Activated T-helper 2 cell treated with anti-CD3 and anti-CD28 coated beads, Interferon-gamma antibody, Interleukin-2, Interleukin-4, amounts not matched to agents 10 μg/mL and 5 μg/mL and 100 μg/mL, durations not matched to agents 14 hours and 24 hours and 36 hours (primary cell): Measurements from ENCODE around the gene SIGMAR1. TPM values are rescaled to one million over a fixed set of nuclear protein-coding genes. Genes with fewer than 3 reads are reported as not detected.
"Not testable (repeated sequence)": the region's sequence is repeated elsewhere in the genome, so short reads cannot be mapped to it uniquely, and the experiment has no call there.

Source experiments
- DNase-seq: peaks from one replicate; pipeline ENCODE4 v3.0.0; 2021; ENCODE audit warnings: low spot score
- H3K27ac Mint-ChIP-seq: one replicate; pipeline ENCODE4 v1.8.0; 2021; ENCODE audit warnings: mixed read lengths
- H3K27me3 Mint-ChIP-seq: one replicate; pipeline ENCODE4 v1.8.0; 2021; ENCODE audit warnings: low read depth, mixed read lengths
- H3K36me3 Mint-ChIP-seq: one replicate; pipeline ENCODE4 v1.8.0; 2021; ENCODE audit warnings: low read depth, mixed read lengths
- H3K4me1 Mint-ChIP-seq: one replicate; pipeline ENCODE4 v1.8.0; 2021; ENCODE audit warnings: low read depth, mixed read lengths
- H3K4me3 Mint-ChIP-seq: one replicate; pipeline ENCODE4 v1.8.0; 2021; ENCODE audit warnings: low read depth, mild to moderate bottlenecking, moderate library complexity, mixed read lengths
- H3K9me3 Mint-ChIP-seq: one replicate; pipeline ENCODE4 v1.8.0; 2021; ENCODE audit warnings: mixed read lengths
- intact Hi-C: fragments of 100-400 bp; cut with micrococcal nuclease; formaldehyde crosslinking; loops from one replicate; pipeline ENCODE4 v1.15.1; 2023
- total RNA-seq: library from RNA; stranded (reverse); gene quantifications from 2 replicates; pipeline ENCODE4 v1.2.3, GENCODE V29; 2022

Gene SIGMAR1
- total RNA-seq, 1 donor from 2014 or later, result 109 TPM

GRCh38 chr9:34651876-34652601 lies 14.5 kb upstream of the SIGMAR1 start, which contains the start of gene IL11RA:
Gene IL11RA (plus strand): TSS chr9:34652185. CDS start chr9:34655218, 3,033 bp downstream.
- Mint-ChIP-seq H3K27ac (peak within 1 kb of the TSS; percentile 54), H3K4me1 (peaks cover 36% of the 10 kb centered on the region), H3K36me3 (peaks cover 41% of the 10 kb centered on the region), H3K9me3 (no peaks in the 10 kb centered on the region), H3K27me3 (no peaks in the 10 kb centered on the region), H3K4me3 (no peak within 1 kb of the TSS)
- peak; percentile 23 for DNase-seq
- intact Hi-C loops, result no loop called here

- Mint-ChIP-seq H3K4me1 (peaks cover 38% of the 10 kb centered on the region), H3K36me3 (peaks cover 43% of the 10 kb centered on the region), H3K4me3 (no peak overlapping the region), H3K9me3 (no peaks in the 10 kb centered on the region), H3K27me3 (no peaks in the 10 kb centered on the region), H3K27ac (no peak overlapping the region)
- intact Hi-C loops, result no loop called here
- DNase-seq, result no peak
Observed at GRCh38 chr9:34651321-34651720, 13.7 kb upstream of the SIGMAR1 start.

- intact Hi-C loops, result no loop called here
- Mint-ChIP-seq H3K27me3 (no peaks in the 10 kb centered on the region), H3K4me1 (peaks cover 42% of the 10 kb centered on the region), H3K4me3 (no peak overlapping the region), H3K27ac (no peak overlapping the region), H3K36me3 (peaks cover 43% of the 10 kb centered on the region), H3K9me3 (no peaks in the 10 kb centered on the region)
- no peak for DNase-seq
Observed at GRCh38 chr9:34650816-34651215, 13.2 kb upstream of the SIGMAR1 start.

GRCh38 chr9:34648673-34649072 lies 11.1 kb upstream of the SIGMAR1 start:
- DNase-seq, result no peak
- peaks cover 42% of the 10 kb centered on the region for H3K4me1 Mint-ChIP-seq
- H3K9me3 Mint-ChIP-seq, result no peaks in the 10 kb centered on the region
- intact Hi-C loops, result loop anchor here (5.0 kb wide), 1 partner anchor 36 kb away; the partner anchor contains the start of gene RPP25L
- peaks cover 43% of the 10 kb centered on the region for H3K36me3 Mint-ChIP-seq
- H3K4me3 Mint-ChIP-seq, result peak overlapping the region; percentile 38
- H3K27me3 Mint-ChIP-seq, result no peaks in the 10 kb centered on the region
- no peak overlapping the region for H3K27ac Mint-ChIP-seq

- Mint-ChIP-seq H3K4me3 (peak overlapping the region; percentile 93), H3K9me3 (no peaks in the 10 kb centered on the region), H3K36me3 (peaks cover 43% of the 10 kb centered on the region), H3K27ac (peak overlapping the region; percentile 87), H3K27me3 (no peaks in the 10 kb centered on the region), H3K4me1 (peaks cover 35% of the 10 kb centered on the region)
- intact Hi-C loops, result loop anchor here (2.0 to 5.0 kb wide), 2 partner anchors 17 to 35 kb away; partner anchors contain the start of gene RPP25L
- no peak for DNase-seq
Observed at GRCh38 chr9:34647651-34648050, 10.1 kb upstream of the SIGMAR1 start.

- no peak for DNase-seq
- intact Hi-C loops, result loop anchor here (2.0 to 5.0 kb wide), 2 partner anchors 18 to 35 kb away; partner anchors contain the start of gene RPP25L
- Mint-ChIP-seq H3K27me3 (no peaks in the 10 kb centered on the region), H3K4me3 (peak overlapping the region; percentile 93), H3K9me3 (no peaks in the 10 kb centered on the region), H3K4me1 (peaks cover 30% of the 10 kb centered on the region), H3K27ac (peak overlapping the region; percentile 87), H3K36me3 (peaks cover 40% of the 10 kb centered on the region)
Observed at GRCh38 chr9:34647084-34647403, 9.5 kb upstream of the SIGMAR1 start.

GRCh38 chr9:34646211-34647083 lies 8.9 kb upstream of the SIGMAR1 start, which contains the start of gene GALT:
Gene GALT (plus strand): TSS chr9:34646675. CDS start chr9:34646705, 30 bp downstream.
- H3K36me3 Mint-ChIP-seq, result peaks cover 40% of the 10 kb centered on the region
- no peaks in the 10 kb centered on the region for H3K27me3 Mint-ChIP-seq
- intact Hi-C loops, result loop anchor here (1.0 to 5.0 kb wide), 3 partner anchors 9 to 34 kb away; partner anchors contain the start of genes RPP25L and SIGMAR1
- peaks cover 28% of the 10 kb centered on the region for H3K4me1 Mint-ChIP-seq
- H3K9me3 Mint-ChIP-seq, result no peaks in the 10 kb centered on the region
- peak within 1 kb of the TSS; percentile 87 for H3K27ac Mint-ChIP-seq
- peak; percentile 95 for DNase-seq
- peak within 1 kb of the TSS; percentile 93 for H3K4me3 Mint-ChIP-seq

GRCh38 chr9:34644766-34645314 lies 7.3 kb upstream of the SIGMAR1 start:
- DNase-seq, result no peak
- Mint-ChIP-seq H3K27ac (no peak overlapping the region), H3K4me3 (no peak overlapping the region), H3K27me3 (no peaks in the 10 kb centered on the region), H3K4me1 (peaks cover 28% of the 10 kb centered on the region), H3K36me3 (peaks cover 29% of the 10 kb centered on the region), H3K9me3 (no peaks in the 10 kb centered on the region)
- intact Hi-C loops, result loop anchor here (5.0 kb wide), 1 partner anchor 33 kb away; the partner anchor contains the start of gene RPP25L

- H3K4me3 Mint-ChIP-seq, result no peak overlapping the region
- intact Hi-C loops, result no loop called here
- peaks cover 7% of the 10 kb centered on the region for H3K36me3 Mint-ChIP-seq
- DNase-seq, result no peak
- no peaks in the 10 kb centered on the region for H3K27me3 Mint-ChIP-seq
- H3K4me1 Mint-ChIP-seq, result peaks cover 27% of the 10 kb centered on the region
- H3K27ac Mint-ChIP-seq, result no peak overlapping the region
- H3K9me3 Mint-ChIP-seq, result no peaks in the 10 kb centered on the region
Observed at GRCh38 chr9:34642679-34643078, 5.1 kb upstream of the SIGMAR1 start.

GRCh38 chr9:34639322-34639721 lies 1.7 kb upstream of the SIGMAR1 start:
- not testable (repeated sequence) for DNase-seq, H3K4me3 Mint-ChIP-seq, H3K27me3 Mint-ChIP-seq, H3K27ac Mint-ChIP-seq, H3K9me3 Mint-ChIP-seq
- intact Hi-C loops, result loop anchor here (2.0 to 5.0 kb wide), 2 partner anchors 25 to 37 kb away; no protein-coding TSS in a partner anchor
- Mint-ChIP-seq H3K4me1 (peaks cover 27% of the 10 kb centered on the region), H3K36me3 (peaks cover 24% of the 10 kb centered on the region)

- peaks cover 31% of the 10 kb centered on the region for H3K4me1 Mint-ChIP-seq
- intact Hi-C loops, result loop anchor here (2.0 to 5.0 kb wide), 2 partner anchors 27 to 36 kb away; no protein-coding TSS in a partner anchor
- no peaks in the 10 kb centered on the region for H3K27me3 Mint-ChIP-seq
- H3K4me3 Mint-ChIP-seq, result peak overlapping the region; percentile 97
- H3K36me3 Mint-ChIP-seq, result peaks cover 31% of the 10 kb centered on the region
- H3K27ac Mint-ChIP-seq, result peak overlapping the region; percentile 86
- no peak for DNase-seq
- no peaks in the 10 kb centered on the region for H3K9me3 Mint-ChIP-seq
Observed at GRCh38 chr9:34638138-34638445, 505 bp upstream of the SIGMAR1 start.

- Mint-ChIP-seq H3K4me3 (peak overlapping the region; percentile 97), H3K36me3 (peaks cover 40% of the 10 kb centered on the region), H3K27ac (peak overlapping the region; percentile 83), H3K9me3 (no peaks in the 10 kb centered on the region), H3K4me1 (peaks cover 31% of the 10 kb centered on the region), H3K27me3 (no peaks in the 10 kb centered on the region)
- intact Hi-C loops, result loop anchor here (1.0 to 5.0 kb wide), 2 partner anchors 9 to 35 kb away; partner anchors contain the start of gene GALT
- DNase-seq, result no peak
Observed at GRCh38 chr9:34636791-34637355, 714 bp downstream of the SIGMAR1 start.
